HepG2 (cell line): ENCODE results near the gene ABTB2.

ENCODE experiments used
- ADNP ChIP-seq: sonication (generic); formaldehyde crosslinking; IDR thresholded peaks from 2 replicates; pipeline ENCODE4 v1.4.0; 2020; ENCODE audit warnings: missing genetic modification reagents
- CTCF ChIP-seq: sonication (generic); formaldehyde crosslinking; IDR thresholded peaks from 2 replicates; pipeline ENCODE4 v1.5.0; 2020; ENCODE audit warnings: mild to moderate bottlenecking, missing genetic modification reagents, moderate library complexity
- GABPB1 ChIP-seq: IDR thresholded peaks from 2 replicates; pipeline ENCODE4 v1.6.1; 2016; ENCODE audit warnings: mild to moderate bottlenecking, missing genetic modification reagents, moderate library complexity, missing compliant biosample characterization
- HCFC1 ChIP-seq: fragments of 150-350 bp; IDR thresholded peaks from 2 replicates; pipeline ENCODE4 v1.6.1; 2014; ENCODE audit warnings: low read depth, low read length
- KLF15 ChIP-seq: sonication (generic); formaldehyde crosslinking; IDR thresholded peaks from 2 replicates; pipeline ENCODE4 v1.8.1; 2023; ENCODE audit warnings: borderline replicate concordance, mild to moderate bottlenecking, inconsistent platforms, missing genetic modification reagents, mixed read lengths
- MAZ ChIP-seq, 2 experiments: sonication (generic) in 1 of 2; formaldehyde crosslinking in 1 of 2; IDR thresholded peaks; 2 replicates each; pipeline versions ENCODE4 v1.5.0 to v1.6.1; 2012 to 2020; ENCODE audit warnings: low read depth in 2 of 2, mild to moderate bottlenecking in 2 of 2, borderline replicate concordance in 1 of 2, improper control_type of control experiment in 1 of 2, low read length in 1 of 2, missing genetic modification reagents in 1 of 2, moderate library complexity in 1 of 2
- NCOA1 ChIP-seq: sonication (generic); formaldehyde crosslinking; IDR thresholded peaks from 2 replicates; pipeline ENCODE4 v1.9.0; 2021; ENCODE audit warnings: missing genetic modification reagents
- PTBP1 ChIP-seq: fragments of 200-400 bp; formaldehyde crosslinking; IDR thresholded peaks from 2 replicates; pipeline ENCODE4 v1.6.1; 2018; ENCODE audit warnings: low read length, low read depth; ENCODE audit not compliant: poor library complexity, severe bottlenecking
- REL ChIP-seq: sonication (generic); formaldehyde crosslinking; conservative IDR thresholded peaks from 2 replicates; pipeline ENCODE4 v1.8.0; 2022; ENCODE audit warnings: mild to moderate bottlenecking, missing genetic modification reagents, moderate library complexity
- RERE ChIP-seq: IDR thresholded peaks from 2 replicates; pipeline ENCODE4 v1.6.1; 2016; ENCODE audit warnings: low read depth, missing genetic modification reagents, missing compliant biosample characterization
- ZNF101 ChIP-seq: sonication (generic); formaldehyde crosslinking; IDR thresholded peaks from 2 replicates; pipeline ENCODE4 v1.4.0; 2020; ENCODE audit warnings: mild to moderate bottlenecking, low read depth, missing genetic modification reagents, borderline replicate concordance
- ZNF253 ChIP-seq: sonication (generic); formaldehyde crosslinking; IDR thresholded peaks from 2 replicates; pipeline ENCODE4 v1.8.0; 2022; ENCODE audit warnings: mild to moderate bottlenecking, missing genetic modification reagents, borderline replicate concordance
- ZNF292 ChIP-seq: sonication (generic); formaldehyde crosslinking; IDR thresholded peaks from 2 replicates; pipeline ENCODE4 v1.8.1; 2022; ENCODE audit warnings: mild to moderate bottlenecking, low read depth, missing genetic modification reagents, borderline replicate concordance
- ZNF549 ChIP-seq: sonication (generic); formaldehyde crosslinking; IDR thresholded peaks from 2 replicates; pipeline ENCODE4 v1.5.0; 2020; ENCODE audit warnings: missing genetic modification reagents

DNA sequence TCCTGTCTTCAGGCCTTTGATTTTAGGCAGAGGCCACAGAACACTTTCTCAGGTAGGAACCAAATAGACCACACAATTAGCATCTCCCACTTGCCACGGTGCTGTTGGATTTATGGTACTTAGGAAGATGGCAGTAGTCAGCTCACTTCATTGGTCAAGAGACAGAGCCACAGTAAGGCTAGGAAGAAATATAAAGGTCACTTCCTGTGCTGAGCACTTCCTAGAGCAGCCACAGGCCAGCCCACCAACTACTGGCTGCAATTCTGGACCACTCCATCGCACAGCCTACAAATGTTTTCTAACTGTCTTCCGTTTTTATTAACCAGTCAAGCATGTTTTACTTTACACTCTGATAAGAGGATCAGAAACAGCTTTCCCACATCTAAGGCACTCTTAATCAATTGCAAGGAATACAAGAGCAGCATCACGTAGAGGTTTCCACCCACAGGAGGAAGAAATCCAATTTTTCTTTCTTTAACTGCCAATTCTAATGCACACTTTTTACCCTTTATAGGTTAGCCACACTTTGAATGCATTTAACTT, 54.7 kb downstream of the ABTB2 start:
- TF ChIP-seq KLF15 (CRISPR knock-in tag) (no peak), GABPB1 (CRISPR knock-in tag) (no peak), HCFC1 (no peak), ZNF253 (CRISPR knock-in tag) (no peak), ZNF292 (CRISPR knock-in tag) (no peak), ZNF101 (CRISPR knock-in tag) (no peak), RERE (CRISPR knock-in tag) (no peak), ZNF549 (no peak), MAZ (IDR thresholded peaks at IDR 0.05; ENCODE audit: borderline replicate concordance, low read depth, low read length) (no peak), MAZ (CRISPR knock-in tag; IDR thresholded peaks at IDR 0.05; ENCODE audit: low read depth) (no peak), PTBP1 (no peak), ADNP (CRISPR knock-in tag) (no peak), CTCF (CRISPR knock-in tag) (no peak), NCOA1 (CRISPR knock-in tag) (no peak), REL (no peak)
